Astrocyte (in vitro differentiated cells and primary cell): ENCODE measurements around the gene SCIMP. TPM values are rescaled to one million over a fixed set of nuclear protein-coding genes. Genes with fewer than 3 reads are reported as not detected.

Source experiments
- DNase-seq: peaks from one replicate; pipeline ENCODE4 v3.0.0-alpha.2; 2010; ENCODE audit warnings: low read depth
- FAIRE-seq: peaks from 2 replicates; lab custom pipeline; 2011; peaks lifted over from hg19 to GRCh38; lab: Jason Lieb, UNC
- H2AFZ ChIP-seq: 2 replicates; pipeline ENCODE4 v1.6.0; 2012; ENCODE audit warnings: low read depth, low read length, inconsistent platforms
- H3K27ac ChIP-seq: 2 replicates; pipeline ENCODE4 v1.5.1; 2011; ENCODE audit warnings: low read depth, low read length, inconsistent platforms
- H3K27me3 ChIP-seq: 2 replicates; pipeline ENCODE4 v1.6.0; 2011; ENCODE audit warnings: low read length, inconsistent platforms; ENCODE audit not compliant: insufficient read depth
- H3K36me3 ChIP-seq: 2 replicates; pipeline ENCODE4 v1.5.1; 2011; ENCODE audit warnings: low read length, inconsistent platforms; ENCODE audit not compliant: insufficient read depth
- H3K4me1 ChIP-seq: 2 replicates; pipeline ENCODE4 v1.5.1; 2011; ENCODE audit warnings: low read length, inconsistent platforms; ENCODE audit not compliant: insufficient read depth
- H3K4me2 ChIP-seq: 2 replicates; pipeline ENCODE4 v1.6.0; 2012; ENCODE audit warnings: low read length, inconsistent platforms
- H3K4me3 ChIP-seq: 2 replicates; pipeline ENCODE4 v1.5.1; 2011; ENCODE audit warnings: low read depth, mild to moderate bottlenecking, low read length, inconsistent platforms; ENCODE audit not compliant: insufficient read depth
- H3K79me2 ChIP-seq: 2 replicates; pipeline ENCODE4 v1.6.0; 2012; ENCODE audit warnings: mild to moderate bottlenecking, low read length, inconsistent platforms; ENCODE audit not compliant: insufficient read depth
- H3K9ac ChIP-seq: 2 replicates; pipeline ENCODE4 v1.6.0; 2012; ENCODE audit warnings: mild to moderate bottlenecking, low read length, inconsistent platforms
- H3K9me3 ChIP-seq: 2 replicates; pipeline ENCODE4 v1.5.1; 2012; ENCODE audit warnings: low read depth, mild to moderate bottlenecking, low read length, inconsistent platforms; ENCODE audit not compliant: insufficient read depth
- H4K20me1 ChIP-seq: 2 replicates; pipeline ENCODE4 v1.6.0; 2012; ENCODE audit warnings: low read length, inconsistent platforms; ENCODE audit not compliant: insufficient read depth
- H3K27ac Mint-ChIP-seq: one replicate; pipeline ENCODE4 v1.8.0; 2021; ENCODE audit warnings: mild to moderate bottlenecking, mixed read lengths; ENCODE audit not compliant: unreplicated experiment
- H3K27me3 Mint-ChIP-seq: one replicate; pipeline ENCODE4 v1.8.0; 2021; ENCODE audit warnings: low read depth, mixed read lengths; ENCODE audit not compliant: unreplicated experiment
- H3K36me3 Mint-ChIP-seq: one replicate; pipeline ENCODE4 v1.8.0; 2021; ENCODE audit warnings: low read depth, mixed read lengths; ENCODE audit not compliant: unreplicated experiment
- H3K4me1 Mint-ChIP-seq: one replicate; pipeline ENCODE4 v1.8.0; 2021; ENCODE audit warnings: low read depth, mixed read lengths; ENCODE audit not compliant: unreplicated experiment
- H3K4me3 Mint-ChIP-seq: one replicate; pipeline ENCODE4 v1.8.0; 2021; ENCODE audit warnings: mild to moderate bottlenecking, moderate library complexity, mixed read lengths; ENCODE audit not compliant: unreplicated experiment
- H3K9me3 Mint-ChIP-seq: one replicate; pipeline ENCODE4 v1.8.0; 2021; ENCODE audit warnings: mild to moderate bottlenecking, mixed read lengths; ENCODE audit not compliant: unreplicated experiment
- EZH2 ChIP-seq: IDR thresholded peaks from 2 replicates; pipeline ENCODE4 v1.6.1; 2012; ENCODE audit warnings: mild to moderate bottlenecking, low read length, inconsistent platforms; ENCODE audit not compliant: insufficient read depth
- total RNA-seq: library from RNA; stranded (reverse); gene quantifications from 2 replicates; pipeline ENCODE4 v1.2.1, GENCODE V29; 2021
- TF ChIP-seq, protein P1 (sequence below): IDR thresholded peaks from 2 replicates; pipeline ENCODE4 v1.5.1; 2011; ENCODE audit warnings: low read depth, mild to moderate bottlenecking, inconsistent platforms, low read length, moderate library complexity; ENCODE audit not compliant: insufficient read depth

SCIMP gene
- total RNA-seq, 1 donor from 2014 or later = not detected

DNA sequence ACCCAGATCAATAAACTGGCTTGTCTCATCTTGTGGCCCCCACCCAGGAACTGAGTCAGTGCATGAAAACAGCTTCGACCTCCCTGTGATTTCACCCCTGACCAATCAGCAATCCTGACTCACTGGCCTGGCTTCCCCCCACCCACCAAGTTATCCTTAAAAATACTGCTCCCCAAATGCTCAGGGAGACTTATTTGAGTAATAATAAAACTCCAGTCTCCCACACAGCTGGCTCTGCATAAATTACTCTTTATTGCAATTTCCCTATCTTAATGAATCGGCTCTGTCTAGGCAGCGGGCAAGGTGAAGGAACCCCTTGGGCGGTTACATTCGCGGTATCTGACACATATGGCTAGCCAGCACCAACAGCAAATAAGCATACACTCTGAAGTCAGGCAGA is 37.7 kb upstream of the SCIMP start:
- H3K27me3 Mint-ChIP-seq = peaks cover 5% of the 10 kb centered on the region

DNA sequence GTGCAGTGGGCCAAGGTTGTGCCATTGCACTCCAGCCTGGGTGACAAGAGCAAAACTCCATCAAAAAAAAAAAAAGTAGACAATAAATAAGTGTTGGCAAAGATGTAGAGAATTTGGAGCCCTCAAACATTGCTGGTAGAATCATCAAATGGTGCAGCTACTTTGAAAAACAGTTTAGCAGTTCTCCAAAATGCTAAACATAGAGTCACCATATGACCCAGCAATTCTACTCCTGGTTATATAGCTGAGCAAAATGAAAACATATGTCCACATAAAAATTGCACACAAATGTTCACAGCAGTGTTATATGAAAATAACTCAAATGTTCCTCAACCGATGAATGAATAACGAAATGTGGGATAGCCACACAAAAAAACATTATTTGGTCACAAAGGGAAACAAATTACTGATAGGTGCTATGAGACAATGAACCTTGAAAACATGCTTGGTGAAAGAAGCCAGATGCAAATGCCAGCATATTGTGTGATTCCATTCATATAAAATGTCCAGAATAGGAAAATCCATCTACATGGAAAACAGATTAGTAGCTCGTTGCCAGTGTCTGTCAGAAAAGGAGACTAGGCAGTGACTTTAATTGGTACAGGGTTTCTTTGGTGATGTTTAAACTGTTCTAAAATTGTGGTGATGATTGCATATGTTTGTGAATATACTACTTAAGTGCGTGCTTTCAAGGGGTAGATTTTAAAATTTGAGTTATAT is 34.7 kb upstream of the SCIMP start:
- TF ChIP-seq, protein P1, sequence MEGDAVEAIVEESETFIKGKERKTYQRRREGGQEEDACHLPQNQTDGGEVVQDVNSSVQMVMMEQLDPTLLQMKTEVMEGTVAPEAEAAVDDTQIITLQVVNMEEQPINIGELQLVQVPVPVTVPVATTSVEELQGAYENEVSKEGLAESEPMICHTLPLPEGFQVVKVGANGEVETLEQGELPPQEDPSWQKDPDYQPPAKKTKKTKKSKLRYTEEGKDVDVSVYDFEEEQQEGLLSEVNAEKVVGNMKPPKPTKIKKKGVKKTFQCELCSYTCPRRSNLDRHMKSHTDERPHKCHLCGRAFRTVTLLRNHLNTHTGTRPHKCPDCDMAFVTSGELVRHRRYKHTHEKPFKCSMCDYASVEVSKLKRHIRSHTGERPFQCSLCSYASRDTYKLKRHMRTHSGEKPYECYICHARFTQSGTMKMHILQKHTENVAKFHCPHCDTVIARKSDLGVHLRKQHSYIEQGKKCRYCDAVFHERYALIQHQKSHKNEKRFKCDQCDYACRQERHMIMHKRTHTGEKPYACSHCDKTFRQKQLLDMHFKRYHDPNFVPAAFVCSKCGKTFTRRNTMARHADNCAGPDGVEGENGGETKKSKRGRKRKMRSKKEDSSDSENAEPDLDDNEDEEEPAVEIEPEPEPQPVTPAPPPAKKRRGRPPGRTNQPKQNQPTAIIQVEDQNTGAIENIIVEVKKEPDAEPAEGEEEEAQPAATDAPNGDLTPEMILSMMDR = no peak
- no peak for TF ChIP-seq EZH2
- H3K4me3 ChIP-seq = no peak overlapping the region
- H4K20me1 ChIP-seq = no peaks in the 10 kb centered on the region
- DNase-seq (no peak), FAIRE-seq (no peak)
- no peaks in the 10 kb centered on the region for H3K36me3 ChIP-seq
- no peak overlapping the region for H3K4me2 ChIP-seq
- H3K9me3 ChIP-seq = no peaks in the 10 kb centered on the region
- Mint-ChIP-seq H3K27me3 (no peaks in the 10 kb centered on the region), H3K9me3 (peaks cover 3% of the 10 kb centered on the region), H3K4me1 (no peaks in the 10 kb centered on the region), H3K4me3 (no peak overlapping the region), H3K36me3 (no peaks in the 10 kb centered on the region), H3K27ac (no peak overlapping the region)
- no peaks in the 10 kb centered on the region for H3K27me3 ChIP-seq
- H2AFZ ChIP-seq = no peak overlapping the region
- no peak overlapping the region for H3K27ac ChIP-seq
- no peak overlapping the region for H3K9ac ChIP-seq
- no peaks in the 10 kb centered on the region for H3K79me2 ChIP-seq
- H3K4me1 ChIP-seq = peaks cover 5% of the 10 kb centered on the region

More for the DNA sequence above, 37.7 kb upstream of the SCIMP start:
- Mint-ChIP-seq H3K4me3 (no peak overlapping the region), H3K27ac (no peak overlapping the region), H3K36me3 (no peaks in the 10 kb centered on the region), H3K9me3 (peaks cover 3% of the 10 kb centered on the region), H3K4me1 (no peaks in the 10 kb centered on the region)
- Histone ChIP-seq H3K4me3 (no peak overlapping the region), H3K9me3 (no peaks in the 10 kb centered on the region), H3K36me3 (no peaks in the 10 kb centered on the region), H3K9ac (no peak overlapping the region), H2AFZ (peak overlapping the region; percentile 15), H3K27ac (no peak overlapping the region), H3K27me3 (no peaks in the 10 kb centered on the region), H3K4me2 (no peak overlapping the region), H3K79me2 (no peaks in the 10 kb centered on the region), H3K4me1 (peaks cover 5% of the 10 kb centered on the region), H4K20me1 (no peaks in the 10 kb centered on the region)
- TF ChIP-seq, protein P1 = no peak
- TF ChIP-seq EZH2 = no peak
- no peak for FAIRE-seq
- DNase-seq = no peak

DNA sequence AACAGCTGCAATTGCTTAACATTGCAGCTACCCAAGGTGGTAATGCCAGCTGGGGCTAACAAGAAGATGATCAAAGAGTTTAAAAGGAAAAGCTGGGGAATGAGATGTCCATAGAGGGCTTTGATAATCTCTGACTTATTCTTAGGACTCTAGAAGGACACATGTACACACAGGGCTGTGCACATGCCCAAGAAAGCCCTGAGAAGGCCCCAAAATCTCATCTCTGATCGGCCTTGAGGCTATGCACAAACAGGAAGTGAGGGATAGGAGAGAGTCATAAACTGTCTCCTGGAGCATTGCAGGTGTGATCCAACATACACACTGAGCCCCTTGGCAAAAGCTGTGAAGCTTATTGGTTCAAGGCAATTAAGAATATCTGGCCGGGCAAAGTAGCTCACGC is 30.2 kb upstream of the SCIMP start:
- no peaks in the 10 kb centered on the region for H3K36me3 ChIP-seq
- Mint-ChIP-seq H3K27me3 (no peaks in the 10 kb centered on the region), H3K9me3 (peaks cover 3% of the 10 kb centered on the region), H3K27ac (no peak overlapping the region), H3K36me3 (no peaks in the 10 kb centered on the region), H3K4me3 (no peak overlapping the region), H3K4me1 (peaks cover 4% of the 10 kb centered on the region)
- H3K79me2 ChIP-seq = no peaks in the 10 kb centered on the region
- no peak overlapping the region for H2AFZ ChIP-seq
- H3K4me1 ChIP-seq = no peaks in the 10 kb centered on the region
- H4K20me1 ChIP-seq = no peaks in the 10 kb centered on the region
- no peak overlapping the region for H3K27ac ChIP-seq
- no peak for FAIRE-seq
- TF ChIP-seq EZH2 = no peak
- TF ChIP-seq, protein P1 = no peak
- no peak overlapping the region for H3K4me3 ChIP-seq
- H3K27me3 ChIP-seq = no peaks in the 10 kb centered on the region
- no peak overlapping the region for H3K9ac ChIP-seq
- H3K9me3 ChIP-seq = no peaks in the 10 kb centered on the region
- DNase-seq = no peak
- no peak overlapping the region for H3K4me2 ChIP-seq
